Measurements from ENCODE around the gene GSK3A. TPM values are rescaled to one million over a fixed set of nuclear protein-coding genes. Genes with fewer than 3 reads are reported as not detected.

Gene GSK3A
- total and polyA plus RNA-seq, 9 donors, result 11.6 to 51.6 (median 42.7) TPM

- 87% methylated on average over 5 of the region's 11 CpGs for WGBS (ENCODE audit: insufficient coverage)
- H3K36me3 ChIP-seq (ENCODE audit: control insufficient read depth, insufficient read depth, low read length), result peaks cover 60% of the 10 kb centered on the region
- no peak for DNase-seq
- H3K9me3 ChIP-seq (replicated peaks; ENCODE audit: control insufficient read depth, low read depth, low read length), result no peaks in the 10 kb centered on the region
- no peaks in the 10 kb centered on the region for H3K4me1 ChIP-seq (ENCODE audit: control insufficient read depth, insufficient read depth, low read length)
- no peak overlapping the region for H3K27ac ChIP-seq (ENCODE audit: low read length)
- no peaks in the 10 kb centered on the region for H3K27me3 ChIP-seq (ENCODE audit: control insufficient read depth, insufficient read depth, low read length)
- no peak overlapping the region for H3K4me3 ChIP-seq (ENCODE audit: low read length)
These were observed 33.8 kb downstream of the GSK3A start for GRCh38 chr19:42208612-42209011.

GRCh38 chr19:42207767-42208271, 34.6 kb downstream of the GSK3A start:
- 84% methylated on average over 6 of the region's 6 CpGs for WGBS (ENCODE audit: insufficient coverage)

GRCh38 chr19:42206871-42207755, 35.3 kb downstream of the GSK3A start:
- H3K27ac ChIP-seq (ENCODE audit: low read length), result no peak overlapping the region

More at GRCh38 chr19:42207767-42208271, 34.6 kb downstream of the GSK3A start:
- Histone ChIP-seq H3K4me3 (ENCODE audit: low read length) (no peak overlapping the region), H3K27me3 (ENCODE audit: control insufficient read depth, insufficient read depth, low read length) (no peaks in the 10 kb centered on the region), H3K36me3 (ENCODE audit: control insufficient read depth, insufficient read depth, low read length) (peaks cover 61% of the 10 kb centered on the region), H3K4me1 (ENCODE audit: control insufficient read depth, insufficient read depth, low read length) (peaks cover 1% of the 10 kb centered on the region), H3K9me3 (replicated peaks; ENCODE audit: control insufficient read depth, low read depth, low read length) (no peaks in the 10 kb centered on the region), H3K27ac (ENCODE audit: low read length) (no peak overlapping the region)
- DNase-seq, result no peak

GRCh38 chr19:42204664-42205063, 37.7 kb downstream of the GSK3A start:
- H3K27ac ChIP-seq (ENCODE audit: low read length), result no peak overlapping the region
- H3K4me1 ChIP-seq (ENCODE audit: control insufficient read depth, insufficient read depth, low read length), result peaks cover 6% of the 10 kb centered on the region
- WGBS (ENCODE audit: insufficient coverage), result 94% methylated on average over 2 of the region's 6 CpGs

More at GRCh38 chr19:42206871-42207755, 35.3 kb downstream of the GSK3A start:
- no peaks in the 10 kb centered on the region for H3K9me3 ChIP-seq (replicated peaks; ENCODE audit: control insufficient read depth, low read depth, low read length)
- H3K4me3 ChIP-seq (ENCODE audit: low read length), result no peak overlapping the region
- no peaks in the 10 kb centered on the region for H3K27me3 ChIP-seq (ENCODE audit: control insufficient read depth, insufficient read depth, low read length)
- no peak for DNase-seq
- H3K4me1 ChIP-seq (ENCODE audit: control insufficient read depth, insufficient read depth, low read length), result peaks cover 4% of the 10 kb centered on the region
- peaks cover 65% of the 10 kb centered on the region for H3K36me3 ChIP-seq (ENCODE audit: control insufficient read depth, insufficient read depth, low read length)
- 83% methylated on average over 8 of the region's 14 CpGs for WGBS (ENCODE audit: insufficient coverage)

GRCh38 chr19:42203700-42204099, 38.7 kb downstream of the GSK3A start:
- no peak for DNase-seq
- Histone ChIP-seq H3K9me3 (replicated peaks; ENCODE audit: control insufficient read depth, low read depth, low read length) (no peaks in the 10 kb centered on the region), H3K36me3 (ENCODE audit: control insufficient read depth, insufficient read depth, low read length) (peaks cover 72% of the 10 kb centered on the region), H3K4me3 (ENCODE audit: low read length) (no peak overlapping the region), H3K27me3 (ENCODE audit: control insufficient read depth, insufficient read depth, low read length) (no peaks in the 10 kb centered on the region), H3K4me1 (ENCODE audit: control insufficient read depth, insufficient read depth, low read length) (peaks cover 10% of the 10 kb centered on the region), H3K27ac (ENCODE audit: low read length) (no peak overlapping the region)
- WGBS (ENCODE audit: insufficient coverage), result no CpG with 5 or more reads among the region's 2 CpGs

More at GRCh38 chr19:42204664-42205063, 37.7 kb downstream of the GSK3A start:
- Histone ChIP-seq H3K4me3 (ENCODE audit: low read length) (no peak overlapping the region), H3K36me3 (ENCODE audit: control insufficient read depth, insufficient read depth, low read length) (peaks cover 74% of the 10 kb centered on the region), H3K9me3 (replicated peaks; ENCODE audit: control insufficient read depth, low read depth, low read length) (no peaks in the 10 kb centered on the region), H3K27me3 (ENCODE audit: control insufficient read depth, insufficient read depth, low read length) (no peaks in the 10 kb centered on the region)
- DNase-seq, result no peak

- peak overlapping the region; percentile 35 for H3K27ac ChIP-seq (ENCODE audit: low read length)
- peaks cover 10% of the 10 kb centered on the region for H3K4me1 ChIP-seq (ENCODE audit: control insufficient read depth, insufficient read depth, low read length)
- peaks cover 65% of the 10 kb centered on the region for H3K36me3 ChIP-seq (ENCODE audit: control insufficient read depth, insufficient read depth, low read length)
- H3K9me3 ChIP-seq (replicated peaks; ENCODE audit: control insufficient read depth, low read depth, low read length), result no peaks in the 10 kb centered on the region
- no peak overlapping the region for H3K4me3 ChIP-seq (ENCODE audit: low read length)
- DNase-seq, result no peak
- no peaks in the 10 kb centered on the region for H3K27me3 ChIP-seq (ENCODE audit: control insufficient read depth, insufficient read depth, low read length)
- WGBS (ENCODE audit: insufficient coverage), result 74% methylated on average over 5 of the region's 5 CpGs
These were observed 40.0 kb downstream of the GSK3A start for GRCh38 chr19:42202290-42202880.

GRCh38 chr19:42201489-42202289, 40.7 kb downstream of the GSK3A start:
- Histone ChIP-seq H3K4me3 (ENCODE audit: low read length) (no peak overlapping the region), H3K27me3 (ENCODE audit: control insufficient read depth, insufficient read depth, low read length) (no peaks in the 10 kb centered on the region), H3K9me3 (replicated peaks; ENCODE audit: control insufficient read depth, low read depth, low read length) (no peaks in the 10 kb centered on the region), H3K36me3 (ENCODE audit: control insufficient read depth, insufficient read depth, low read length) (peaks cover 58% of the 10 kb centered on the region), H3K27ac (ENCODE audit: low read length) (peak overlapping the region; percentile 71), H3K4me1 (ENCODE audit: control insufficient read depth, insufficient read depth, low read length) (peaks cover 13% of the 10 kb centered on the region)
- DNase-seq, result peak; percentile 58
- 85% methylated on average over 5 of the region's 6 CpGs for WGBS (ENCODE audit: insufficient coverage)

GRCh38 chr19:42200116-42200715, 42.2 kb downstream of the GSK3A start:
- peaks cover 47% of the 10 kb centered on the region for H3K36me3 ChIP-seq (ENCODE audit: control insufficient read depth, insufficient read depth, low read length)
- WGBS (ENCODE audit: insufficient coverage), result 96% methylated on average over 4 of the region's 5 CpGs
- no peak overlapping the region for H3K27ac ChIP-seq (ENCODE audit: low read length)
- H3K27me3 ChIP-seq (ENCODE audit: control insufficient read depth, insufficient read depth, low read length), result no peaks in the 10 kb centered on the region
- H3K9me3 ChIP-seq (replicated peaks; ENCODE audit: control insufficient read depth, low read depth, low read length), result no peaks in the 10 kb centered on the region
- H3K4me1 ChIP-seq (ENCODE audit: control insufficient read depth, insufficient read depth, low read length), result peaks cover 13% of the 10 kb centered on the region
- no peak overlapping the region for H3K4me3 ChIP-seq (ENCODE audit: low read length)
- DNase-seq, result no peak

- Histone ChIP-seq H3K4me1 (ENCODE audit: control insufficient read depth, insufficient read depth, low read length) (peaks cover 13% of the 10 kb centered on the region), H3K4me3 (ENCODE audit: low read length) (no peak overlapping the region), H3K27me3 (ENCODE audit: control insufficient read depth, insufficient read depth, low read length) (no peaks in the 10 kb centered on the region), H3K9me3 (replicated peaks; ENCODE audit: control insufficient read depth, low read depth, low read length) (no peaks in the 10 kb centered on the region), H3K27ac (ENCODE audit: low read length) (no peak overlapping the region), H3K36me3 (ENCODE audit: control insufficient read depth, insufficient read depth, low read length) (peaks cover 45% of the 10 kb centered on the region)
- WGBS (ENCODE audit: insufficient coverage), result 64% methylated on average over 18 of the region's 32 CpGs
- no peak for DNase-seq
These were observed 42.8 kb downstream of the GSK3A start for GRCh38 chr19:42199440-42200115.
